NCI-H460 (cell line): ENCODE measurements around the gene TNFSF4. TPM values are rescaled to one million over a fixed set of nuclear protein-coding genes. Genes with fewer than 3 reads are reported as not detected.
"Not testable (repeated sequence)": the region's sequence is repeated elsewhere in the genome, so short reads cannot be mapped to it uniquely, and the experiment has no call there.

Experiments
- DNase-seq: peaks from one replicate; pipeline ENCODE4 v3.0.0-alpha.2; 2016; ENCODE audit warnings: low read depth; ENCODE audit errors: extremely low read depth
- total RNA-seq: library from RNA; depleted of rRNA; stranded (reverse); fragments of >200 nt; shearing (Covaris generic); gene quantifications from 2 replicates; pipeline ENCODE4 v1.2.3, GENCODE V29; 2014; rRNA removed

Gene TNFSF4
- total RNA-seq, 1 experiment from 2014 or later = 2.6 TPM

DNA sequence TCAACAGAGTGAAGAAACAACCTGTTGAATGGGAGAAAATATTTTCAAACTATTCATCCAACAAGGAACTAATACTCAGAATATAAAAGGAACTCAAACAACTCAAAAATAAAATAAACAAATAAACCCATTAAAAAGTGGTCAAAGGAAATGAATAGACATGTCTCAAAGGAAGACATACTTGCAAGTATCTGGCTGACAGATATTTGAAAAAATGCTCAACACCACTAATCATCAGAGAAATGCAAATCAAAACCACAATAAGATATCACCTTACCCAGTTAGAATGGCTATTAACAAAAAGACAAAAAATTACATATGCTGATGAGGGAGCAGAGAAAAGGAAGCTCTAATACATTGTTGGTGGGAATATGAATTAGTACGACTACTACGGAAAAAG lies 38.2 kb downstream of the TNFSF4 start:
- no peak for DNase-seq

DNA sequence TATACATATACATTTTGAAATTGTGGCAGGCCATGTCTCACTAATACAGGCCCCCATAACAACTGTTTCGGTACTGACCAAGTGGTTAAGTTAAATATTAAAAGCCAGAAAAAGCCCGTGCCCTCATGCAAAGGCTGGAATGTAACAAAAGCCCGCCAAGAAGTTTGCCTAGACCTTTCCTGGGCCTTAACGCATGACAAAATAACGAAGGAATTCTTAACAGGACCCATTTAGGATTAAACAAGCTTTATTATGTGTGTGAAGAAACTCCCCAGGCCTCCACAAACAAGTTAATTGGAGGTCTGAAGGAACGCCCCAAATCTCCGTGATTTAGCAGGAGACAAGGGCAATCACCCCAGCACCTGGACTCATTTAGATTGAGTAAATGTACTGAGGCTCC lies 42.4 kb downstream of the TNFSF4 start:
- no peak for DNase-seq

DNA sequence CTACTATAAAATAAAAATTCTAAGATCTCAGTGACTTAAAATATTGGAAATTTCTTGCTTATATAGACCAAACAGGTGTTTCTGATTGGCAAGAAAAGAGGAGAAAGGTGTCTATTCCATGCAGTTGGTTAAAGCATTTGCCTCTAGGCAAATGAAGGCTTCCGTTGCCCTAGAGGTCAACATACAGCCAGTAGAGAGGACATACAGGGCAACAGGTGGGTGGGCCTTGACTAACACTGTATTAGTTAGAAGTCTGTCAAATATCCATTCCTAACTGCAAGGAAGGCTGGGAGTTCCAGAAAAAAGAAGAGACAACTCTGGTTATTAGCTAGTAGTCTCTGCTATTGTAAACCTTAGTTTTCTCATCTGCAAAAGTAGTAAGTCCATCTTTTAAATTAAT lies 43.0 kb downstream of the TNFSF4 start:
- no peak for DNase-seq

DNA sequence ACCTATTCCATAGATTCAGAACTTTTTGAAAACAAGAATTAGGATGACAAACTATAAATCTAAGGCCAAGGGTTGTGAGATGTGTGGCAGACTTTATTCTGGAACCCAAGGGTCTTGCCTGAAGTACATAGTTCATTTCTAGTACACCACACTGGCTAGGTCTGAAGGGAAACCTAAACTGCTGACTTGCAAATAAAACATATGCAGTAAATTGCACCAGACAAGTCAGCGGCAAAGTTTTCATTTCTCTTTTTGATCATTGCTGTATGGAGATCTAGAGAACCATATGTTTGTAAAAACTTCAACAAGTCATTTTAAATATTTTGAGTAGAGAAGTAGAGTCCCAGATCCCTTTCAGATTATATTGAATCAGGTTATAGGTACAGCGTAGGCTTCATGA lies 43.9 kb downstream of the TNFSF4 start:
- DNase-seq = no peak

DNA sequence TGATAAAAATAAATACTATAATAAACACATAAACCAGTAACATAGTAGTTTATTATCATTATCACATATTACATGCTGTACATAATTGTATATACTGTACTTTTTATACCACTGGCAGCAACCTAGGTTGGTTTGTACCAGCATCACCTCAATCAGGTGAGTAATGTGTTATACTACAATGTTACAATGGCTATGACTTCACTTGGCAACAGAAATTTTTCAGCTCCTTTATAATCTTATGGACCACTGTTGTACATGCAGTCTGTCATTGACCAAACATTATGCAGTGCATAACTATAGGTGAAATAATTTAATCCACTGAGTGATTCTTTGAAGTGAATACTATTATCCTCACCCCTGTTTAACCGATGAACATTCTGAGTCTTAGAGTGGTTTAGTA lies 44.5 kb downstream of the TNFSF4 start:
- no peak for DNase-seq

DNA sequence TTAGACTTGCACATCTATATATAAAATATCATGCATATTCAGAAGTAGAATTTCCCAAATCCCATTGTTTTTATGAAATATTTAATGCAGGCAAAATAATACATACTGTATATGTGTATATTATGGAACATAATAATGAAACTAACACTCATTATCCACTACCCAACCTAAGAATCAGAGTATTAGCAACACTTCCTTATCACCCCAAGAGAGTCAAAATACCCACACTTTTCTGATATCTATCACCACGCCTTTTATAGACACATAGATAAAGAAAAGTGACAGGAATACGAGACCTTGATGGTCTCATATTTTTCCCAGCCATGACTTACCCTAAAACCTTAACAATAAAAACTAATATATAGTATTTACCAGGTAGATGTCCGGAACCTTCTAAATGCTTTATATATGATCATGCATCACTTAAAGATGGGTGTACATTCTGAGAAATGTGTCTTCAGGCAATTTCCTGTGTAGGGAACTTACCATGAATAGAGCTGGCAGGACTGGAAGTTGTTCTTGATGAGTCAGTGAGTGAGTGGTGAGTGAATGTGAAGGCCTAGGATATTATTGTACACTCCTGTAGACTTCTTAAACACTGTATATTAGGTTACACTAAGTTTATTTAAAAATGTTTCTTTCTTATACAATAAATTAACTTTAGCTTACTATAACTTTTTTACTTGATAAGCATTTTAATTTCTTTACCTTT lies 45.5 kb downstream of the TNFSF4 start:
- DNase-seq = no peak

DNA sequence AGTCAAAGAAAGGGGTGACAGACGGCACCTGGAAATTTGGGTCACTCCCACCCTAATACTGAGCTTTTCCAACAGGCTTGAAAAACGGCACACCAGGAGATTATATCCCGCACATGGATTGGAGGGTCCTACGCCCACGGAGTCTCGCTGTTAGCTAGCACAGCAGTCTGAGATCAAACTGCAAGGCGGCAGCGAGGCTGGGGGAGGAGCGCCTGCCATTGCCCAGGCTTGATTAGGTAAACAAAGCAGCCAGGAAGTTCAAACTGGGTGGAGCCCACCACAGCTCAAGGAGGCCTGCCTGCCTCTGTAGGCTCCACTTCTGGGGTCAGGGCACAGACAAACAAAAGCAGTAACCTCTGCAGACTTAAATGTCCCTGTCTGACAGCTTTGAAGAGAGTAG lies 53.2 kb downstream of the TNFSF4 start:
- DNase-seq = not testable (repeated sequence)

DNA sequence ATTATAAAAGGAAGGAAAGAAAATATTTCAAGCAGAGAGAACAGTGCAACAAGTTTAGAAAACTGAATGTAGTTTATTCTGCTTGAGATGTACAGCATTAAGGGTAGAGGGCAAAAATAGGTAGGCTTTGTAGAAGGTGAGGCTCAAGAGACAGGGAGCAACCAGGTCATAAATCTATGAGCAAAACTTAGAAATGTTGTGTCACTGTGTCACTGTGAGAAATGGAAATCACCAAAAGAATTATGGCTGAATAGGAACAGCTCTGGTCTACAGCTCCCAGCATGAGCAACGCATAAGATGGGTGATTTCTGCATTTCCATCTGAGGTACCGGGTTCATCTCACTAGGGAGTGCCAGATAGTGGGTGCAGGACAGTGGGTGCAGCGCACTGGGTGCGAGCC lies 53.6 kb downstream of the TNFSF4 start:
- no peak for DNase-seq

DNA sequence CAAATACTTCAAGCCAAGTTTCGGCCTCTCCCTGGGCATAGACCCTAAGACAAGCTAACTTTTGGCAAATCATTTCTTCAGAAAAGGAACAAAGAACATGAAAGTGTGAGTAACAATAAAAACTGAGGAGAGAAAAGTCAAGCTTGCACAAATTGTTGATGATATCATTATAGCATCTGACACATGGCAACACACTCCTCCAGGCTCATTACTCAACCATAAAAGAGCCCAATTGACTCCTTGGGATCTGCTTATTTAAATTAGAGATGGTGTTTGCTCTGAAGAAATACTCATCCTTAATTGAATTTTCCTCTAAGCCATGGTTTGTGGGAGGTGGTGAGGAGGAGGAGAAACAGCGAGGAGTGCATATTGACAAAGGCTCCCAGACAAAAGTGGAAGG lies 54.5 kb downstream of the TNFSF4 start:
- DNase-seq = no peak

DNA sequence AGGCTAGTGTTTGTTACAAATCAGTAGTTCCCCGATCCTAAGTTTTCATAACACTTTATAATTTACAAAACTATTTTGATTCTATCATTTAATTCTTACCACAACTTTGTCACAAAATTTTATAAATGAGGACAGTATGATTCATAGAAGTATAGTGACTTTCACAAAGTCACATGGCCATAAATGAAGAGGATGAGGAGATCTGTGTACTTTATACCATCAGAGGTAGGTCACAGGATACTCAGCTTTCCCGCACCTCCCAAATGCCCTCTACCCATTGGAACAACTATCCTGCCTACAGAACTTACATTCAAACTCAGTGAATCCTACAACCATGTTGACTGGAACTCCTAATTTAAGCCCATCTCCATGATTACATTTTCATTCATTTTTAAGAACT lies 56.3 kb downstream of the TNFSF4 start:
- no peak for DNase-seq

DNA sequence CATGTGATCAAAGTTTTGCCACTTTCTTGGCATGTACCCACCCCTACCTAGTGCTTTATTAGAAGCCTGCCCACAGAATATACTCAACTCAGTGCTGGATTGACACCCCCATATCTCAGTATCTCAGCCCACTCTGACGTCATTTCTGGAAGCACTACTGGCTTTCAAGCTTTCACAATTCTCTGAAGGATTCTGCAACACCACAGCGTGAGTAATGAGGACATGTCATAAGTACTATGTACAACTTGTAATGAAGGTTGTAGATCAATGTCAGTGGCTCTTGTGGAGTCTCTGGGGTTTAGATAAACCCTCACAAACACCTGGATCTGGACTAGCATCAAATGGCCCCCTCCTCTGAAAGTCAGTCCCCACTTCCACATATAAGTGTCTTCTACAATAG lies 57.2 kb downstream of the TNFSF4 start:
- peak; percentile 70 for DNase-seq

DNA sequence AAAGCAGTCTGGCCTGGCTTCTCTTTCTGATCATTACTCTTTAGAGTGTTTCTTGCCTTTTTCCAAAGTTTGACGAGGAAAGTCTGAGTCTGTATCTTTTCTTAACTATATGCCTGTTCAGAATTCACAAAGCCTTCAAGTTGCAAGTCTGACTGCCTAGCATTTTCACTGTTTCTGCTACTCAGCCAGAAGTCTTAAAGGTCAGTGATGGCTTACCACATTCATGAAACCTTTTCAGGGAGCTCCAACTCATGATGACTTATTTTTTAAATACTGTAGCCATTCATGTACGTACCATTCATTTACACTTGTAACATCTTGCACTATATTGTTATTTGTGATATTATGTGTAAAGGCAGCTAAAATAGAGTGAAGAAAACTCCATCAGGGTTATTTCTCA lies 58.2 kb downstream of the TNFSF4 start:
- peak; percentile 17 for DNase-seq

DNA sequence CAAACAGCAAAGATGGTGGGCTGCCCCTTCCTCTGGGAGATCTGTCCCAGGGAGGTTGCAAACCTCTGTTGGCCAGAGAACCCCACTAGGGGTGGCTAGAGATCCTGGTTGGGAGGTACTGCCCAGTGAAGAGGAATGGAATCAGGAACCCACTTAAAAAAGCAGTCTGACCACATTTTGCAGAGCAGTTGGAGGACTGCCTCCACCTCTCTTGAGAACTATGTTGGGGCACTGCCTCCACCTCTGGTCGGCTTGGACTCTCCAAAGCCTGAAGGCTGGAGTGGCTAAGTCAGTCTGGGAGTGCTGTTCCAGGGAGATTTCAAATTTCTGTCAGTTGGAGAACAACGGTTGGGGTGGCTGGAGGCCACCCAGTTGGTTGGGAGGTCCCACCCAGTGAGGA lies 58.6 kb downstream of the TNFSF4 start:
- DNase-seq = no peak

DNA sequence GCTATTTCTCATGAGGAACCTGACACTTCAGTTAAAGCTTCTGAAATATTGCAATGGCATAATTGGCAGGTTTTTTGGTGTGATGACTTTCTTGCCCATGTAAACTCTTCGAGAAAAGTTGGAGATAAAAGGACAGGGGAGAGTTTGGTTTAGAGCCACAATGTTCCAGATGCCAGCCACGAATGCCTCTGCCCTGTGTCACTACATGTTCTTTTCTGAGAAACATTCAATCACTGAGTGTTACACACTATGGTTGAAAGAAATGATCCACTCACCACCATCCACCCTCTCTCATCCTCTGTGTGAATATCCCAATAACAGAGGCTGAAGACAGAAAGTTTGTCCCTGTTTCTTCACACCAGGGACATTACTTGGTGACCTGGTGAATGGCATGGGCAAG lies 66.4 kb downstream of the TNFSF4 start:
- no peak for DNase-seq

DNA sequence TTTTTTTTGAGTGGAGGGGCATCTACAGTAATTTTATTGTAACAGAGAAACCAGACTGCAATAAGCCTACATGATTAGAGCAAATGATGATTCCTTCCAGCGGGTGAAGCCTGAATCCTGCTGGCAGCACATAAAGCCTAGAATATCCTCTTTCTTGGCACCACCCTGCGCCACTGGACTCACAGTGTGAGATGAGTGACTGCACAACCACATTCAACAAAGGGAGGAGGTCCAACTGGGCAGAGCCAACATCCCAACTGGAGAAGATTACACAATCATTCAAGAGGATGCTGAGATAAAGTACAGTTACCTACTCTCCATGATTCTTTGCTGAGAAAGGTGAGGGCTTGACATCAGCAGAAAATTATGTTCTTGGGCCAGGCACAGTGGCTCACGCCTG lies 67.4 kb downstream of the TNFSF4 start:
- DNase-seq = no peak

DNA sequence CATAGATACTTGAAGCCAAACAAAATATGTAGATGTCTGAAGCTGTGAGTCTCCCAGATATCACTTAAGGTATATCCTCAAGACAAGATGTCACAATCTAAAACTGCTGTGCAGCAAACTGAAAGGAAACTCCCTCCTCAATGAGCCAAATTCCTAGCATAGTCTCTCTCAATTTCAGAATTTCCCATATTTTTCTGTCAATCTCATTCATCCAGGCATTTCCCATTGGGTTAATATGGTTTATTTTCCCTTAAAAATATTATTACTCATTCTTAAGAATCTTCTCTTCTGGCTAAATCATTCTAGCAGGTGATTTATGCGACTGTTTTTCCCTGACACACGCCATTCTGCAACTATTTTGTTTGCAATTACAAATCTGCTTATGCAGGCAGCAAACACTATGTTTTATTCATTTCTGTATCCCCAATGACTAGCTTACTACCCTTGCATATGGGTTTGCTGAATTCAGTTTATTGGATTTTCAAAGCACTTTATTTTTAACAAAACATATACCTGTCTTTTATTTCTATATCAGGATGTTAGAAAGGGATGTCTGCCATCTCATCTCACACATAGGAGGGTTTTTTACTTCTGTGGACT lies 69.9 kb downstream of the TNFSF4 start:
- no peak for DNase-seq

DNA sequence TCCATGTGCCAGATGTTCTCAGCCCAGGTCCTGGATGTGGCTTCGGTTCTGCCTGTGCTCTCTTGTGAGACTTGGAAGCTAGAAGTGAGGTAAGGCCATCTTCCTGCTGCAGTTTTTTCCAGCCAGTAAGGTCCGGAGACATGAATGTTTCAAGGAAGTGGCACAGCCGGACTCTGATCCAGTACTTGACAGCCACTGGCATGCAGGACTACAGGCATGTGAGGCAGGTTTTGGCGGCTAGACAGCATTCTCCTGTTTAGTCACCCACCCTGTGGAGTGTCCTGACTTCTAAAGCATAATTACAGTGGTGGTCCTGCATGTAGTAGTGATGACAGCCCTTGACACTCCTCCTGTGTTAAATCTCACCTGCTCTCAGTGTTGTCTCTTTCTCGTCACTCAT lies 72.3 kb downstream of the TNFSF4 start:
- no peak for DNase-seq

DNA sequence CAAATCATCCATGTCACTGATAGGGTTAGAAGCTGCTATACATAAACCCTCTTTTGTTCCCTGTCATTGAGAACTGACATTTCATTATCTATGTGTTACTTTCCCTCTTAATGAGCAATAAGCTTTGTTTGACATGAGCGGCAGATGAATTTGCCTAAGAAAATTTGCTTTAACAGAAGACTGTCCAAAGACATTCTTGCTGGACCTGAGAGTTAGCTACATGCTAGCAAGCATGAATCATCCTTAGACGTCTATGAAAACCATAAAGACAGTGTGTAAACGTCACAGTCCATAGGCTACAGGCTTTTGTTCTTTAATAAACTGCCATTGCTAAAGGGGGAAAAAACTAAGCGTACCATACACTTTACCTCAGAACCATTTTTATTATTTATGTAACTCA lies 73.1 kb downstream of the TNFSF4 start:
- DNase-seq = peak; percentile 14

Other genes starting within 250 kb of the TNFSF4 start
- gene TNFSF18, start 156.4 kb downstream of the TNFSF4 start, total RNA-seq = 4.5 and 5.1 TPM in 2 replicates